HuH-7 (cell line): ENCODE data around the gene SNRNP25.
"Not testable (repeated sequence)": the region's sequence is repeated elsewhere in the genome, so short reads cannot be mapped to it uniquely, and the experiment has no call there.

Source experiments
- DNase-seq: peaks from one replicate; pipeline ENCODE4 v3.0.0; 2011; ENCODE audit warnings: low spot score

Gene SNRNP25

DNA sequence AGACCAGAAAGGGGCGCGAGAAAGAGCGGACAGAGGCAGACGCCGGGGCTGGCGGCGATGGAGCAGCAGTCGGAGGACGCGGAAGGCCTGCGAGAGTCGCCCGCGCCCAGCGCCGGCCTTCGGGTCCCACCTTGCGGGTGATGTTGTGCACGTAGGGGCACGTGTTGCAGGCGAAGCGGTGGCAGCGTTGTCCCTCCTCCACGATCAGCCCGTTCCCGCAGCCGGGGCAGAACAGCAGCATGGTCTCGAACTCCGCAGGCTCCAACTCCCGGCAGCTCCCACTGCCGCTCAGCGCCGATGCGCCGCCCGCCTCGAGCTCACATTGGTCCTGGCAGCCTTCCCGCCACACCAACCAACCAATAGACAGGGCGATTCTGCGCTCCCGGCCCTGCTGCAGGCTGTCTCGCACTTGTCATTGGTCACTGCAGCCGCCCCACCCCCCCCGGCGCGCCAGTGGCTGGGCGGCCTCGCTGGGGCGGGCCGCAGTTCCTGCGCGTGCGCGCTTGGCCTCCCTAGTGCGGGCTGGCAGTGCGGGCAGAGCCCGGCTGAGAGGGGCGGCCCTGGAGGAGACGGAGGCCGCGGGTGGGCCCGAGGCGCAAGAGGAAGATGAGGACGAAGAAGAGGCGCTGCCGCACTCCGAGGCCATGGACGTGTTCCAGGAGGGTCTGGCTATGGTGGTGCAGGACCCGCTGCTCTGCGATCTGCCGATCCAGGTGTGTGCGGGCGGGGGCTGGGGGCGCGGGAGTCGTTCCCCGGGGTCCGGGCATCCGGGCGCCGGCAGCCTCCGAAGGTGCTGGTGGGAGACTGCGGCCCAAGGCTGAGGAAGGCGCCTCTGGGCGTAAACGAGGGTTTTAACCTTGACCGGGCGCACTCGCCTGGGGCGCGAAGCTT, at the start of gene SNRNP25, which contains the start of gene POLR3K:
SNRNP25 (plus strand) TSS at position 483 of the 891 bp plus-strand sequence; CDS start at position 672, 189 bp downstream.
POLR3K (minus strand) TSS at position 263 of the 891 bp plus-strand sequence; CDS start at position 241, 22 bp downstream.
- DNase-seq, result peak; percentile 92

DNA sequence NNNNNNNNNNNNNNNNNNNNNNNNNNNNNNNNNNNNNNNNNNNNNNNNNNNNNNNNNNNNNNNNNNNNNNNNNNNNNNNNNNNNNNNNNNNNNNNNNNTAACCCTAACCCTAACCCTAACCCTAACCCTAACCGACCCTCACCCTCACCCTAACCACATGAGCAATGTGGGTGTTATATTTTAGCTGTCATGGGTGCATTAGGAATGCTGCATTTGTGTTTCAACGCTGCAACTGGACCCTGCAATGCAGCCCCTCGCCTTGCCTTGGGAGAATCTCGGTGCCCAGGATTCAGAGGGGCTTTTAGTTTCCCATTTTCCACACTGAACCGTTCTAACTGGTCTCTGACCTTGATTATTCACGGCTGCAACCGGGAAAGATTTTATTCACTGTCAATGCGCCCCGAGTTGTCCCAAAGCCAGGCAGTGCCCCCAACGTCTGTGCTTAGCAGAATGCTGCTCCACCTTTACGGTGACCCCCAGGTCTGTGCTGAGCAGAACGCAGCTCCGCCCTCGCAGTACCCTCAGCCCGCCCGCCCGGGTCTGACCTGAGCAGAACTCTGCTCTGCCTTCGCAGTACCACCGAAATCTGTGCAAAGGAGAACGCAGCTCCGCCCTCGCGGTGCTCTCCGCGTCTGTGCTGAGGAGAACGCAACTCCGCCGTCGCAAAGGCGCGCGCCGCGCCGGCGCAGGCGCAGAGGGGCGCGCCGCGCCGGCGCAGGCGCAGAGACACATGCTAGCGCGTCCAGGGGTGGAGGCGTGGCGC, 43.5 kb upstream of the SNRNP25 start:
- no peak for DNase-seq

DNA sequence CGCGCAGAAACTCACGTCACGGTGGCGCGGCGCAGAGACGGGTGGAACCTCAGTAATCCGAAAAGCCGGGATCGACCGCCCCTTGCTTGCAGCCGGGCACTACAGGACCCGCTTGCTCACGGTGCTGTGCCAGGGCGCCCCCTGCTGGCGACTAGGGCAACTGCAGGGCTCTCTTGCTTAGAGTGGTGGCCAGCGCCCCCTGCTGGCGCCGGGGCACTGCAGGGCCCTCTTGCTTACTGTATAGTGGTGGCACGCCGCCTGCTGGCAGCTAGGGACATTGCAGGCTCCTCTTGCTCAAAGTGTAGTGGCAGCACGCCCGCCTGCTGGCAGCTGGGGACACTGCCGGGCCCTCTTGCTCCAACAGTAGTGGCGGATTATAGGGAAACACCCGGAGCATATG, 42.9 kb upstream of the SNRNP25 start:
- not testable (repeated sequence) for DNase-seq

DNA sequence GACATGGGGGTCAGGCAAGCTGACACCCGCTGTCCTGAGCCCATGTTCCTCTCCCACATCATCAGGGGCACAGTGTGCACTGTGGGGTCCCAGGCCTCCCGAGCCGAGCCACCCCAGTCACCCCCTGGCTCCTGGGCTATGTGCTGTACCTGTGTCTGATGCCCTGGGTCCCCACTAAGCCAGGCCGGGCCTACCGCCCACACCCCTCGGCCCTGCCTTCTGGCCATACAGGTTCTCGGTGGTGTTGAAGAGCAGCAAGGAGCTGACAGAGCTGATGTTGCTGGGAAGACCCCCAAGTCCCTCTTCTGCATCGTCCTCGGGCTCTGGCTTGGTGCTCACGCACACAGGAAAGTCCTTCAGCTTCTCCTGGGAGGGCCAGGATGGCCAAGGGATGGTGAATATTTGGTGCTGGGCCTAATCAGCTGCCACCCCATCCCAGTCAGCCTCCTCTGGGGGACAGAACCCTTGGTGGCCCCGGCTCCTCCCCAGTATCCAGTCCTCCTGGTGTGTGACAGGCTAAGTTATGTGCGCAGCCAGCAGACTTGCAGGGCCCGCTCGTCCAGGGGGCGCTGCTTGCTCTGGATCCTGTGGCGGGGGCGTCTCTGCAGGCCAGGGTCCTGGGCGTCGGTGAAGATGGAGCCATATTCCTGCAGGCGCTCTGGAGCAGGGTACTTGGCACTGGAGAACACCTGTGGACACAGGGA, 36.4 kb upstream of the SNRNP25 start:
- not testable (repeated sequence) for DNase-seq

DNA sequence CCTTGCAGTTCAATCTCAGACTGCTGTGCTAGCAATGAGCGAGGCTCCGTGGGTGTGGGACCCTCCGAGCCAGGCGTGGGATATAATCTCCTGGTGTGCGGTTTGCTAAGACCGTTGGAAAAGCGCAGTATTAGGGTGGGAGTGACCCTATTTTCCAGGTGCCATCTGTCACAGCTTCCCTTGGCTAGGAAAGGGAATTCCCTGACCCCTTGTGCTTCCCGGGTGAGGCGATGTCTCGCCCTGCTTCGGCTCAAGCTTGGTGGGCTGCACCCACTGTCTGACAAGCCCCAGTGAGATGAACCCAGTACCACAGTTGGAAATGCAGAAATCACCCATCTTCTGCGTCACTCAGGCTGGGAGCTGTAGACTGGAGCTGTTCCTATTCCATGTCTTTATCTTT, 32.7 kb upstream of the SNRNP25 start:
- DNase-seq, result not testable (repeated sequence)

DNA sequence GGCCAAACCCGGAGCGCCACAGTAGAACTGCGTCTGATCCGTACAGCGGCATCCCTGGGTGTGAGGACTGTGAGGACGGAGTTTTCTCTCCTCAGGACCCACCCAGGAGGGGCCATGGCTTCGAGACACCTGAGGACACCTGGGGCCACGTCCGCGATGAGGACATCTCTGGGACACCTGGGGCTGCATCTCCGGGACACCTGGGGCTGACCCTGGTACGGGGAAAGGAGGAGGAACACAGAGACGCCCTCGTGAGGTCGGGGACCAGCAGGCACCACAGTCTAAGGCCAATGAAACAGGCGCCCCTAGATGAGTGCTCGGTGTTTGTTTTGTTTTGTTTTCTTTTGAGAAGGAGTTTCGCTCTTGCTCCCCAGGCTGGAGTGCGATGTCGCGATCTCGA, 29.5 kb upstream of the SNRNP25 start:
- not testable (repeated sequence) for DNase-seq

DNA sequence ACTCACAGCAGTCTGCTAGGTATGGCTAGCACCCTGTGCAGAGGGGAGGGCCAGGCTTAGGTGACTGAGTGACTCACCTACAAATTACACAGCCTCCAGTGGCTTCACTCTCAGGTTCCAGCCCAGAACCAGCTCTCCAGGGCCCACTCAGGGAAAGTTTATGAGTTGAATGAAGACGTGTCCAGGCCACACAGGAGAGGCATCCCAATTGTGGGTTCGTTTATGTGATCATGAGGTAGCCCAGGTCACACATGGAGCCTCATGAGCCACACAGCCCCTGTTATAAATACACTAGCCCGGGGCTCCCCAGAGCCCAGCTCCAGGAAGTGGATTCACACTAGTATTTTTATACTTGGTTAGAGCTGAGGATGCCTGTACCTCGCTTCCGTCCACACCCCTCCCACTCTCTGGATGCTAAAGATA, 27.7 kb upstream of the SNRNP25 start:
- not testable (repeated sequence) for DNase-seq

DNA sequence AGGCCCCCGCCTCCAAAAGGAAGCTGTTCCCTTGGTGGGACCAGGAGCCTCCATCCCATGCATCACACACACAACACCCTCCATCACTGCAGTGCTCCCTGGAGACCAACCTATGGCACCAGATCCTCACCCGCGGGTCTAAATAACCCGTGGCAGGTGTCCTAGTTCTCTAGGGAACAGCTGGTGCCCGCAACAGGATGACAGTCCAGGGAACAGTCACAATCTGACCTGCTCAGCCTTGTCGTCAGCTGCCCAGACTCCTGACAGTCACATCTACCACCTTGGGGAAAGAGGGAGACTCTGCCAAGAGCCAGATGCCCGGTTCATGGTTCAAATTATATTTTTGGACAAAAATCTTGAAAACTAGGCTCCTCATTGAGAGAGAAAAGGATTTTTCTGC, 23.0 kb upstream of the SNRNP25 start:
- not testable (repeated sequence) for DNase-seq

DNA sequence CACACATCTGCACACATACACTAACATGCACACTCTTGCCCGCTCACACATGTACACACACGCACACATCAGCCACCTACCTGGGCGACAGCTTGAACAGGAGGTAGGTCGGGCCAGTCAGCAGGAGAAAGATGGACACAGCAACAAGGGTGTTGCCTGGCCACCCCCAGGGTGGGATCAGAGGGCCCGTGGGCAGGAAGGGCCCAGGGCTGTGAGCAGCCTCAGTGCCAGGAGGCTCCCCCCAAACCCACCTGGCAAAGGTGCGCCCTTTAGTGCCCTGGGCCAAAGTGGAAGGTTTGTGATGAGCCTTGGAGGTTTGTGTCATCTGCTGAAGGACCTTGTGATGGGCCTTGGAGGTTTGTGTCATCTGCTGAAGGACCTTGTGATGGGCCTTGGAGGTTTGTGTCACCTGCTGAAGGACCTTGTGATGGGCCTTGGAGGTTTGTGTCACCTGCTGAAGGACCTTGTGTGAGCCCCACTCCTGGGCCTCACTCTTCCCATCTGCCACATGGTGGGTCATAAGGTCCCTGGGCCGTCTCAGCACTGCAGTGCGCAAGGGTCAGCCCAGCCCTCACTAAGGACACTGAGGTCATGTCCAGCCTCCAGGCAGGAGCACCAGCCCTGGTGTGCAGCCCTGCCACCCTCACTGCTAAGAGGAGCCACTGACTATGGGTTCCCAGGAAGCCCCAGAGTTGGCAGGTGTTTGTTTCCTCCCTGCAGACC, 20.3 kb upstream of the SNRNP25 start:
- DNase-seq, result not testable (repeated sequence)

DNA sequence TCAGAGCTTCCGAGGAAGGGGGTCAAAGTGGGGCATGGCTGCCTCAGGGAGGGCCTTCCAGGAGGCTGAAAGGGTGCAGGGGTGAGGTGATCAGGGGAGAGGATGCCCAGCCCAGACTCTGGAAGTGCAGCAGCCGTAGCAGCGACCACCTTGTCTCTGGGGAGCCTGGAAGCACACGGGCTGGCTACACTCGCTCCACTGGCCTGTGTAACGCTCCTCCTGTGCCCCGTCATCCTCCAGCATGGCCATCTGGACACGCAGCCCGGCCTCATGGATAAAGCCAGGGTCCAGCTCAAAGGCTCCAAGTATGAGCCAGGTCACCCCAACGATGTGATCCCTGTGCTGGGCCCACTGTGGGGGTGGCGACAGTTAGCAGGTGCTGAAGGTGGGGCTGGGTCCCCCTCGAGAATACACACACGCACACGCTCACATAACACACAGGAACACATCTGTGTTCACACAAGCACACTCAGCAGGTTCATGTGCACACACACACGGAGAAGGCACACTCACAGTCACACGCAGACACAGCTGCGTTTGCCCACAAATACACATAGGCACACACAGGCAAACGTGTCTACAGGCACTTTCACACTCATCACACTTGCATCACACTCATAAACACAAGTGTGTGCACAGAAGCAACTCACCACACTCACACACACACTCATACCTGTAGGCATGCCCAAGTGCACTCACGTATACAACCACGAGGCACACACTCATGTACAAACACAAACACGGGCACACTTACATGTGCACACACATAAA, 19.6 kb upstream of the SNRNP25 start:
- DNase-seq, result no peak

DNA sequence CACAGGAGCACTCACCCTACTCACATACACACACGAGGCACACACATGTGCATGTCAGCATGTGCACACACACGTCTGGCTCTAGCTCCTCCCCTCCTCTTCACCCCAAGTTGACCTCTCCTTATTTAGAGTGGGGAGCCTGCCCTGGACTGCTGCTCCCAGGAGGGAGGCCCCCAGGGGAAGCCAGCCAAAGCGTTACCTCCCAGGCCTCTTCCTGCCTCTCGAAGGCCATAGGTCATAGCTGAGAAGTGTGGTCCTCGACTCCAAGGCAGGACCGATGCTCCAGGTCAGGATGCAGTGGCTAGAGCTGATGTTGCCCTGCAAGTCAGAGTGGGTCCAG, 19.0 kb upstream of the SNRNP25 start:
- DNase-seq, result no peak

DNA sequence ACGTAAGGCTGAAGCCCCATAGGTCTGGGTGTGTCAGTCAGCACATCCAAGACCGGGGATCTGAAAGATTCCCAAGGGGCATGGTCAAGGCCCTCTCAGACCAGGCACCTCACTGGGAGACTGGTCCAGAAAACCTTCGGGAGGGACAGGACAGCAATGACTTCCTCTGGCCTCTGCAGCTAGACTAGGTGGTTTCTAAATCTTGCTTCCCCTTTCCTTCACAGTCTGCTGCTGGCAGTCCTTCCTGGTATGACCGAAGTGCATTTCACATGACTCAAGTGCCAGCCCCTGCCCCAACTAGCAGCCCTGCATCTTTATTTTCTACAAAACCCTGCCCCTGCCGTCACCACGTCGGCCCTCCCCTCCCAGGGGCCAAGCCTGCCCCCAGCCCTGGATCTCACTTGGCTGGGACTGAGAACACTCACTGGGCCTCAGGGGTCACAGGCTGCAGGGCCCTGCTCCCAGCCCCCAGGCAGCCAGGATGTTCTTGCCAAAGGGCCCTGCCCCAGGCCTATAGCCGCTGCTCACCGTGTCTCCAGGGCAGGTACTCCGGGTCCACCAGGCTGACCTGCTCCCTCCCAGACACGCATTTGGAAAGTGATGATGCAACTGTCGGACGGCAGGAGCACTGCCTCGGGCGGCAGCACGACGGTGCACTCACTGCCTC, 18.5 kb upstream of the SNRNP25 start:
- no peak for DNase-seq

DNA sequence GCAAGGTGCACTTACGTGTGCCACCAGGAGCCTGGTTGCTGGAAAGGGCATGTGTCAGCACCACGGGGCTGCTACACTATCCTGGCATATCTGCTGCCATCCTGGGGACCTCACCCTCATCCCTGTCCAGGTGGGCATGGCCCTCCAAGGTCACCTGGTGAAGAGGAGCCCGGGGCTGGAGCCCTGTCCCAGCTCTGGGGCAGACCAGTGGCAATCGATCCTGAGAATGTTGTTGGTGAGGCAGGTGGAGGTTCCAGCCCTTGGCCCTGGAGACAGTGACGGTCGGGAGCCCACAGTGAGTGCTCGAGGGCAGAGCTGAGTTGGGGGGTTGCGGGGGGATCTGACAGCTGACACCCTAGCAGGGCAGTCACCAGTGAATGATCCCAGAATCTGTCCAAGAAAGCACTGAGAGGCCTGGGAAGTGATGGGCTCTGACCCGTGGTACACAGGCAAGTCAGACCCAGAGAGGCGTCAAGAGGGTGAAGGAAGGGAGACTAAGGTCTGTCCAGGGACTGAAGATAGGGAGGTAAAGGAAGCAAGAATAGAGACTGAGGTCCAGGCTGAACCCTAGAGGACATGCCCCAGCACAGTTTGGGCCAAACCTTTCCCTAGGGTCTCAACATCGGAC, 17.8 kb upstream of the SNRNP25 start:
- no peak for DNase-seq

DNA sequence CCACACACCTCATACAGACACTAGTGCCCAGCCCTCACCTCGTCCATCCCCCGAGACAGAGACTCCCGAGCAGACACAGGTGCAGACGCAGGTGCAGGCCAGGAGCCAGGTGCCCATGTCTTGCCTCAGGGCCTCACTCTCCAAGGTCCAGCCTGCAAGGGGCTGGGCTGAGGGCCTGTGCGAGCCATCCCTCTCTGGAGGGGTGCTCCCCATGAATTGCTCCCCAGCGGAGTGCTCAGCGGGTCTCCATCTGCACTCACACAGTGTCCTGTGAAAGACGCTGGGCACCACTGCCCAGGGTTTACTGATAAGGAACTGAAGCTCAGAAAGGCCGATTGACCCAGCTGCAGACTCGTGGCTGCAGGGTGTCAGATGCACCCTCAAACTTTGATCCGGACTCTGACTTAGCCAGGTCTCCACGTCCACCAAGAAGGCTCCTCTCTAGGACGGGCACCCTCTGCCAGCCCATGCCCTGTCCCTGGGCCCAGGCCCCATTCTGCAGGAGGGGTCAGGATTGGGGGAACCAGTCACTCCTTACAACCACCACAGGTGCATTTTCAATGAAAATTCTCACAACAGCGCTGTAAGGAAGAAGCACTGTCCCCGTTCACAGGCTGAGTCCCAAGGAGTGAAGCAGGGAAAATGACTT, 17.2 kb upstream of the SNRNP25 start:
- no peak for DNase-seq

DNA sequence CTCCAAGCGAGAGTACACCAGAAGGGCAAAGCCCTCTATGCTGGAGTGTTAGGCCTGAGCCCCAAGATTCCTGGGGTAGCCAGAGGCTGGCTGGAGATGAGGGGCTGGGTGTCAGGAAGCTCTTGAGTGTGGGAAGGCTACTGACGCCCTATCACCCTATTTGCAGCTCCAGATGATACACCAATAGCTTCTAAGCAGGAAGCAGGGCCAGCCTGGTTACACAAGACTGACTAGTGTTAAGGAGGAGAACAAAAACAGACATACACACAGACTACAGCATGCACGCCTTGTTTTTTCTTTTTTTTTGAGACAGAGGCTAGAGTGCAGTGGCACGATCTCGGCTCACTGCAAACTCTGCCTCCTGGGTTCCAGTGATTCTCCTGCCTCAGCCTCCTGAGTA, 16.1 kb upstream of the SNRNP25 start:
- DNase-seq, result no peak

DNA sequence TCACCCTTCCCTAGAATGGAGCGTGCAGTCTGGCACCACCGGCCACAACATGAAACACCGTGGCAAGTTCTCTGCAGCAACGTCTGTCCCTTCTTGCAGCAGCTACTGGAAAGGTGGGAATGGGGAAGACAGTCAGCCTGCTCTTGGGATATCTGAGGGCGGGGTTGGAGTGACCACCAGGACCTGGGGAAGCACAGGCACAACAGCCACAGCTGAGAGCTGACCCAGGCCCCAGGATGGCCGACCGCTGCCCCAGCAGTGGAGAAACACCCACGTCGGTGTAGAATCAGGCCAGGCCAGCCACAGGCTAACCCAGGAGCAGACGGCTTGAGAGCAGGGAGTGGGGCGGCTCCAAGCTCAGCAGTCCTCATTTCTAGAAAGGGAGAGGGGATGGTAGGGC, 15.4 kb upstream of the SNRNP25 start:
- not testable (repeated sequence) for DNase-seq

DNA sequence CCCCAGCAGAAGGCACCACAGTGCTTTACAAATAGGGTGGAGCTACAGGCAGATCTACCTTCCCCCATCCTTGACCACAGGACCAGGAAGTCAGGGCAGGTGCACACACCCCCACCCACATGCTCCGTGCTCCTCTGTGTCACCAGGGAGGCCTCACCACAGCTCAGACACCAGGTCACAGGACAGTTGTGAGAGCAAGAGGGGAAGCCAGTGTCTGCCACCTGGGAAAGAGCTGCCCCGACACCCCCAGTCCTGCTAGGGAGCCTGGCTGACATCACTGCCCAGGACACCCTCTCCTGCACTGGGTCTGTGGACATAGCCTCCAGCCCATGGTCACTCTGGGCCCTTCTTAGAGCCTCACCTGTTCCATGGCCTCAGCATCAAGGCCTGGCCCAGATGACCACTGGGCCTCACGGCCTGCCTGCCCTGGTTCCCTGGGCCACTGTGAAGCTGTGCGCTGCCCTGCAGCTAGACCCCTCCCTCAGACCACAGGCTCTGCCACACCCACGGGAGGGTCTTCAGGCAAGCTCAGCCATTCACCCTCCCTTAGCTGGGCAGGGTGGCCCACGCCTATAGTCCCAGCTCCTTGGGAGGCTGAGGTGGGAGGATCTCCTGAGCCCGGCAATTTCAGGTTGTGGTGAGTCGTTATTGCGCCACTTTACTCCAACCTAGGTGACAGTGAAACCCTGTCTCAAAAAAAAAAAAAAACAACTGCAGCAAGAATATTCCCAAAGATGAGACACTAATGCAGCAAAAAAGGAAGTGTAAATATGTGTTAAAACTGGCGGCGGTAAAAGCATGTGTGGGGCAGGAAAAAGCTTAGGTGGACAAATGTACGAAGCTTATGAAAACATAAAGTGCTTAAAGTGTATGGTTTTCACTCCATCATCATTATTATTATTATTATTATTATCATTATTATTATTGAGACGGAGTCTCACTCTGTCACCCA, 14.4 kb upstream of the SNRNP25 start:
- DNase-seq, result no peak

DNA sequence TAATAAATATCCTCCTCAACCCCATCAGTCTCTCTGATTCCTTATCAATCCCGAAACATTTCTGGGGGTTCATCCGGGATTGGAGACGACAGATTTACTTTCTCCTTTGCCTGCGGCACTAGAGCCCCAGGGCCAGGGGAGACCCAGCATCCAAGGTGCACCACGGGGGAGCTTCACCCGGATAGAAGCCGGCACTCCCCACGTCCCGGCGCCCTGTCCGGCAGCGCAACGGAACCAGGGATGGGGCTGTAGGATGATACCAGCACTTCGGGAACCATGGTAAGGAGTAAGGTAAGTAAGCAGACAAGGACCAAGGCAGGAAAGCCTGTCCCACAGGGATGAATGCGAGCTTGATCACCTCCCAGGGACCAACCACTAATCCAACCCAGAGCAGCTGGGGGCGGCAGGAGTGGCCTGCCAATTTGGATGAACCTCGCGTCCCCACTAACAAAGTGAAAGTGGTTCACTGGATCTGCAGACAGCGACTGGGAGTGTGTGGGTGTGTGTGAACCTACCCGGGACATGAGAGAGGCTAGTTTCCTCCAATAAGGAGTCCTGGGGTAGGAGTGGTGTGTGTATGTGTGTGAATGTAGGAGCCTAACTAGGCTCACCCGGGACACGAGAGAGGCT, 12.1 kb upstream of the SNRNP25 start:
- no peak for DNase-seq
